Right lobe of liver (tissue), 6 donors: ENCODE data around the gene TIMM10B. TPM values are rescaled to one million over a fixed set of nuclear protein-coding genes. Genes with fewer than 3 reads are reported as not detected.

Experiments
- ATAC-seq, 4 donors: fragments of 200-7000 bp; cut with Tn5 transposase; one replicate each; pipeline ENCODE4 v1.9.1; 2020; ENCODE audit warnings: mild to moderate bottlenecking in 4 of 4, moderate library complexity in 4 of 4
- DNase-seq, 3 donors: peaks; one replicate each; pipeline ENCODE4 v3.0.0-alpha.2; 2020
- H3K27ac ChIP-seq, 3 donors: fragments of 200-600 bp; one replicate each; pipeline ENCODE4 v1.8.0; 2022
- H3K27me3 ChIP-seq, 2 donors: fragments of 200-600 bp; one replicate each; pipeline ENCODE4 v1.8.0; 2022
- H3K36me3 ChIP-seq, 4 donors: fragments of 200-600 bp; sonication (generic) in 1 of 4; one replicate each; pipeline versions ENCODE4 v1.5.1 to v1.8.0; 2017 to 2022; ENCODE audit warnings: control low read depth in 1 of 4
- H3K4me1 ChIP-seq, 4 donors: fragments of 200-600 bp; sonication (generic) in 1 of 4; one replicate each; pipeline versions ENCODE4 v1.5.1 to v1.8.0; 2017 to 2022; ENCODE audit warnings: control low read depth in 1 of 4
- H3K4me3 ChIP-seq, 3 donors: fragments of 200-600 bp; one replicate each; pipeline ENCODE4 v1.8.0; 2022
- H3K9me3 ChIP-seq, 4 donors: fragments of 200-600 bp; sonication (generic) in 1 of 4; one replicate each; pipeline versions ENCODE4 v1.5.1 to v1.8.0; 2017 to 2022; ENCODE audit warnings: control low read depth in 1 of 4
- CTCF ChIP-seq, 4 donors: fragments of 200-600 bp in 3 of 4; fragments of 450-650 bp in 1 of 4; IDR thresholded peaks; one replicate each; pipeline versions ENCODE4 v1.5.1 to v1.8.0; 2016 to 2022; ENCODE audit warnings: antibody characterized with exemption in 4 of 4, mild to moderate bottlenecking in 2 of 4
- POLR2A ChIP-seq: fragments of 450-650 bp; IDR thresholded peaks from one replicate; pipeline ENCODE4 v1.6.1; 2017; ENCODE audit warnings: antibody characterized with exemption, mild to moderate bottlenecking
- WGBS: methylation state at CpG from one replicate; pipeline ENCODE4 v1.1.6; 2018; ENCODE audit warnings: low coverage, low lambda C conversion rate; ENCODE audit not compliant: insufficient coverage; ENCODE audit errors: missing lambda C conversion rate; 5-methylcytosine and 5-hydroxymethylcytosine counted together
- intact Hi-C, 2 donors: fragments of 100-400 bp; cut with DNase I; formaldehyde crosslinking; loops; one replicate each; pipeline versions ENCODE4 v1.11.2 to v1.14.1; 2022
- total RNA-seq, 6 experiments: library from RNA; depleted of rRNA in 2 of 6; stranded (reverse); fragments of >200 nt in 2 of 6; fragmentation: NEBNext Ultra II Directional in 3 of 6; extraction: Animal tissue kit (Norgen Biotek cat#: 25700) in 3 of 6; gene quantifications; one replicate each; pipeline versions ENCODE4 v1.1.0 to v1.2.4, GENCODE V29; 2016 to 2023
- donor health status: DM: no; HTN: yes; CAD: no.
- donor health status: DM: no; HTN: no; CAD: no.
- donor health status: DM: no; HTN: no; CAD: no.
- donor health status: DM: no; HTN: yes; CAD: no.
- donor health status: DM: no; HTN: yes; CAD: no.

The TIMM10B gene
- total RNA-seq, 6 experiments from 2014 or later: 10.3 to 33.9 (median 14.1) TPM

DNA sequence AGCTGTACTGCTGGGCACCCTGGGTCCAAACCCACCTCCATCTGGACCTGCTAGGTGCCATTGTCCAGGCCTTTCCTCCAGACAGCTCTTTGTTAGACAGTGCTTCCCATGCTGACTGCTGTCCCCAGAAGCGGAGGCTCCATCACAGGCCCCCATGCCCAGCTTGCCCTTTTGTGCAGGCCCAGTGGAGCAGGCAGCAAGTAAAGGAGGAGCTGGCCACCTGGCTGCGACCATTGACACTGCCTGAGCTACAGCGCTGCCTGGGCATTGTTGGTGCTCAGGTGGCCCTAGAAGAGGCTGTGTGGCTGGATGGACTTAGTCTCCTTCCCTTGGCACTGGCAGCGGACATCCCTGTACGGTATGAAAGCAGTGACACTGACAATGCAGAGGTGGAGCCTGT lies 17.2 kb downstream of the TIMM10B start:
- no peak overlapping the region for H3K27ac ChIP-seq
- TF ChIP-seq POLR2A: no peak
- TF ChIP-seq CTCF (IDR thresholded peaks at IDR 0.05): no peak
- intact Hi-C loops: no loop called here
- H3K9me3 ChIP-seq: no peaks in the 10 kb centered on the region
- WGBS: no CpG with 5 or more reads among the region's 5 CpGs
- H3K36me3 ChIP-seq: no peaks in the 10 kb centered on the region
- H3K4me3 ChIP-seq: no peak overlapping the region
- ATAC-seq: peak in 1 of 4 donors; percentile 18
- DNase-seq: no peak
- peaks cover 0 to 11% (median 0%) of the 10 kb centered on the region in 4 donors for H3K4me1 ChIP-seq
- H3K27me3 ChIP-seq: no peaks in the 10 kb centered on the region

GRCh38 chr11:6502382-6502781 lies 21.1 kb downstream of the TIMM10B start:
- DNase-seq: no peak
- H3K9me3 ChIP-seq: no peaks in the 10 kb centered on the region
- H3K27me3 ChIP-seq: no peaks in the 10 kb centered on the region
- H3K4me1 ChIP-seq: peaks cover 0 to 11% (median 0%) of the 10 kb centered on the region in 4 donors
- TF ChIP-seq CTCF (IDR thresholded peaks at IDR 0.05) (no peak), POLR2A (no peak)
- H3K27ac ChIP-seq: no peak overlapping the region
- WGBS: 34% methylated on average over 3 of the region's 3 CpGs
- H3K36me3 ChIP-seq: no peaks in the 10 kb centered on the region
- intact Hi-C loops: loop anchor here in 1 of 2 donors (10.0 kb wide), 1 partner anchor 118 kb away; no protein-coding TSS in a partner anchor
- peak; percentile 26 to 76 (median 51) for ATAC-seq
- no peak overlapping the region for H3K4me3 ChIP-seq

DNA sequence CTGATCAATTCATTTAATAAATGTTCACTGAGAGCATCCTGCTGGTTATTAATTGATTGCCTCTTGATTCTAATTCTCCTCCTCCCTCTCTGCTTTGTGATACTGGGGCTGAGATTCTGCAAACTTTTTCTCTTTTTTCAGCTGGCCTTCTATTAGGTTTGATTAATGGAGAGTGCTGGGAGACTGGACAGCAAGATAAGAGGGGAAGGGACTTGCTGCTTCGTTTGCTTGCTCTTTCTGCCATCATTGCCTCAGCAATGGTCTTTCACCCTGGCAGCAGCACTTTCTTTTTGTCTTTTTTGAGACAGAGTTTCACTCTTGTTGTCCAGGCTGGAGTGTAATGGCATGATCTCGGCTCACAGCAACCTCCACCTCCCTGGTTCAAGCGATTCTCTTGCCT lies 22.9 kb downstream of the TIMM10B start:
- ATAC-seq (no peak), DNase-seq (no peak)
- TF ChIP-seq CTCF (IDR thresholded peaks at IDR 0.05) (no peak), POLR2A (no peak)
- Histone ChIP-seq H3K27ac (no peak overlapping the region), H3K9me3 (no peaks in the 10 kb centered on the region), H3K4me1 (peaks cover 0 to 11% (median 0%) of the 10 kb centered on the region in 4 donors), H3K36me3 (no peaks in the 10 kb centered on the region), H3K27me3 (no peaks in the 10 kb centered on the region), H3K4me3 (no peak overlapping the region)
- WGBS: 81% methylated on average over 3 of the region's 3 CpGs
- intact Hi-C loops: loop anchor here in 1 of 2 donors (10.0 kb wide), 1 partner anchor 119 kb away; no protein-coding TSS in a partner anchor

- Histone ChIP-seq H3K9me3 (no peaks in the 10 kb centered on the region), H3K27ac (no peak overlapping the region), H3K4me1 (peaks cover 0 to 11% (median 0%) of the 10 kb centered on the region in 4 donors), H3K4me3 (no peak overlapping the region), H3K27me3 (no peaks in the 10 kb centered on the region), H3K36me3 (no peaks in the 10 kb centered on the region)
- TF ChIP-seq CTCF (IDR thresholded peaks at IDR 0.05): peak; percentile 77 to 87 (median 82)
- TF ChIP-seq POLR2A: no peak
- intact Hi-C loops: loop anchor here (5.0 to 10.0 kb wide), 2 partner anchors 121 to 123 kb away; no protein-coding TSS in a partner anchor
- ATAC-seq: peak; percentile 84 to 86 (median 84)
- no peak for DNase-seq
- 50% methylated on average over 2 of the region's 2 CpGs for WGBS
Measured at GRCh38 chr11:6505577-6506240, 24.4 kb downstream of the TIMM10B start.
